B cell (primary cell): ENCODE data around the gene THAP4. TPM values are rescaled to one million over a fixed set of nuclear protein-coding genes. Genes with fewer than 3 reads are reported as not detected.

Experiments
- polyA plus RNA-seq: library from polyadenylated mRNA; depleted of rRNA; stranded (reverse); fragments of >200 nt; gene quantifications from 2 replicates; pipeline ENCODE4 v1.2.3, GENCODE V29; 2012
- small RNA-seq: library from RNA; depleted of rRNA; stranded (forward); fragments of <200 nt; gene quantifications from one replicate; pipeline ENCODE3, GENCODE V24; 2012; ENCODE audit warnings: low replicate concordance, low read depth; ENCODE audit not compliant: insufficient read length
- total RNA-seq, 2 donors: library from RNA; stranded (reverse); fragments of 120-200 nt in 1 of 2; gene quantifications; 1 replicate in 1 of 2; 2 replicates in 1 of 2; pipeline versions ENCODE4 v1.2.3 to v1.2.4, GENCODE V29; 2013 to 2022

THAP4 gene
- total and polyA plus RNA-seq, 2 donors (not counting 1 experiment from before 2014, with no cell fraction given), result 26.5 to 41.0 TPM

Small RNA genes within 50 kb of the gene (small RNA-seq; reads per million reads assigned to genes)
- 1.5 reads per million for gene RNA5SP122

Other genes starting within 250 kb of the THAP4 start
- 183 TPM in 2 replicates for gene STK25, start 128.6 kb downstream of the THAP4 start, total RNA-seq
- 378 and 418 TPM in 2 replicates for gene STK25, start 128.6 kb downstream of the THAP4 start, polyA plus RNA-seq
- 0.10 TPM in 2 replicates for gene BOK, start 78.4 kb downstream of the THAP4 start, total RNA-seq
- 0.12 and 0.22 TPM in 2 replicates for gene BOK, start 78.4 kb downstream of the THAP4 start, polyA plus RNA-seq
- gene ATG4B, start 535 bp upstream of the THAP4 start, total RNA-seq, result 130 and 145 TPM in 2 replicates
- 130 and 161 TPM in 2 replicates for gene ATG4B, start 535 bp upstream of the THAP4 start, polyA plus RNA-seq
- 20.7 and 26.3 TPM in 2 replicates for gene DTYMK, start 49.7 kb upstream of the THAP4 start, total RNA-seq
- gene DTYMK, start 49.7 kb upstream of the THAP4 start, polyA plus RNA-seq, result 16.3 and 19.5 TPM in 2 replicates
- gene ING5, start 64.9 kb upstream of the THAP4 start, total RNA-seq, result 82.9 and 91.1 TPM in 2 replicates
- gene ING5, start 64.9 kb upstream of the THAP4 start, polyA plus RNA-seq, result 70.7 and 75.9 TPM in 2 replicates
- gene D2HGDH, start 97.5 kb upstream of the THAP4 start, total RNA-seq, result 57.1 and 67.7 TPM in 2 replicates
- 44.0 and 64.5 TPM in 2 replicates for gene D2HGDH, start 97.5 kb upstream of the THAP4 start, polyA plus RNA-seq
- gene GAL3ST2, start 139.7 kb upstream of the THAP4 start, total RNA-seq, result 0.51 TPM in 1 of 2 replicates, not detected in the other
- 0.10 and 0.30 TPM in 2 replicates for gene GAL3ST2, start 139.7 kb upstream of the THAP4 start, polyA plus RNA-seq
- gene NEU4, start 172.0 kb upstream of the THAP4 start, total RNA-seq, result 0.29 TPM in 1 of 2 replicates, not detected in the other
- gene NEU4, start 172.0 kb upstream of the THAP4 start, polyA plus RNA-seq, result 0.19 and 1.6 TPM in 2 replicates
- gene PDCD1, start 221.7 kb upstream of the THAP4 start, total RNA-seq, result 0.87 and 1.3 TPM in 2 replicates
- gene PDCD1, start 221.7 kb upstream of the THAP4 start, polyA plus RNA-seq, result 0.28 and 0.29 TPM in 2 replicates
- not detected in 2 replicates for gene RTP5, start 232.6 kb upstream of the THAP4 start, total RNA-seq
- 0.30 TPM in 1 of 2 replicates, not detected in the other for gene RTP5, start 232.6 kb upstream of the THAP4 start, polyA plus RNA-seq